ENCODE measurements around the gene ARID1B. TPM values are rescaled to one million over a fixed set of nuclear protein-coding genes. Genes with fewer than 3 reads are reported as not detected.

ARID1B gene
- total RNA-seq, 2 experiments from 2014 or later, result 90.1 to 164 TPM

GRCh38 chr6:156790711-156791319, 13.6 kb downstream of the ARID1B start:
- peaks cover 49% of the 10 kb centered on the region for H3K36me3 ChIP-seq (ENCODE audit: insufficient read depth, low read length)
- peaks cover 44% of the 10 kb centered on the region for H4K20me1 ChIP-seq (ENCODE audit: insufficient read depth, low read length)
- POLR2A ChIA-PET, result interaction anchor here (0.6 to 1.2 kb wide), 3 partner anchors 8 to 106 kb away, joined by 3 to 6 read pairs (median 3); no protein-coding TSS in a partner anchor
- H3K4me3 ChIP-seq (ENCODE audit: low read depth, low read length, poor library complexity, severe bottlenecking), result peak overlapping the region; percentile 32
- no TSS peak for BruUV-seq (replicated peaks)
- H3K4me2 ChIP-seq (ENCODE audit: low read length), result peak overlapping the region; percentile 78
- no peak overlapping the region for H2AFZ ChIP-seq (ENCODE audit: low read length)
- H3K9me2 ChIP-seq (ENCODE audit: insufficient read depth, low read length), result no peaks in the 10 kb centered on the region
- peaks cover 92% of the 10 kb centered on the region for H3K4me1 ChIP-seq (ENCODE audit: insufficient read depth, low read length, poor library complexity, severe bottlenecking)
- intact Hi-C loops (cut with micrococcal nuclease; ENCODE audit: unreplicated experiment), result no loop called here
- no peak for DNase-seq (ENCODE audit: low spot score)
- no peak for TF ChIP-seq EZH2phosphoT487 (IDR thresholded peaks at IDR 0.05; ENCODE audit: borderline replicate concordance, low read depth, low read length)
- TF ChIP-seq, protein P1, sequence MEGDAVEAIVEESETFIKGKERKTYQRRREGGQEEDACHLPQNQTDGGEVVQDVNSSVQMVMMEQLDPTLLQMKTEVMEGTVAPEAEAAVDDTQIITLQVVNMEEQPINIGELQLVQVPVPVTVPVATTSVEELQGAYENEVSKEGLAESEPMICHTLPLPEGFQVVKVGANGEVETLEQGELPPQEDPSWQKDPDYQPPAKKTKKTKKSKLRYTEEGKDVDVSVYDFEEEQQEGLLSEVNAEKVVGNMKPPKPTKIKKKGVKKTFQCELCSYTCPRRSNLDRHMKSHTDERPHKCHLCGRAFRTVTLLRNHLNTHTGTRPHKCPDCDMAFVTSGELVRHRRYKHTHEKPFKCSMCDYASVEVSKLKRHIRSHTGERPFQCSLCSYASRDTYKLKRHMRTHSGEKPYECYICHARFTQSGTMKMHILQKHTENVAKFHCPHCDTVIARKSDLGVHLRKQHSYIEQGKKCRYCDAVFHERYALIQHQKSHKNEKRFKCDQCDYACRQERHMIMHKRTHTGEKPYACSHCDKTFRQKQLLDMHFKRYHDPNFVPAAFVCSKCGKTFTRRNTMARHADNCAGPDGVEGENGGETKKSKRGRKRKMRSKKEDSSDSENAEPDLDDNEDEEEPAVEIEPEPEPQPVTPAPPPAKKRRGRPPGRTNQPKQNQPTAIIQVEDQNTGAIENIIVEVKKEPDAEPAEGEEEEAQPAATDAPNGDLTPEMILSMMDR (conservative IDR thresholded peaks at IDR 0.05; ENCODE audit: low read length), result no peak
- H3K27ac ChIP-seq (ENCODE audit: low read depth, low read length, poor library complexity, severe bottlenecking), result no peak overlapping the region
- no peaks in the 10 kb centered on the region for H3K9me3 ChIP-seq (ENCODE audit: low read length)
- CTCF ChIA-PET (ENCODE audit: unreplicated experiment), result interaction anchor here (1.1 kb wide), 1 partner anchor 151 kb away, joined by 3 read pairs; no protein-coding TSS in a partner anchor
- peaks cover 100% of the 10 kb centered on the region for H3K79me2 ChIP-seq (ENCODE audit: insufficient read depth, low read depth, low read length)

DNA sequence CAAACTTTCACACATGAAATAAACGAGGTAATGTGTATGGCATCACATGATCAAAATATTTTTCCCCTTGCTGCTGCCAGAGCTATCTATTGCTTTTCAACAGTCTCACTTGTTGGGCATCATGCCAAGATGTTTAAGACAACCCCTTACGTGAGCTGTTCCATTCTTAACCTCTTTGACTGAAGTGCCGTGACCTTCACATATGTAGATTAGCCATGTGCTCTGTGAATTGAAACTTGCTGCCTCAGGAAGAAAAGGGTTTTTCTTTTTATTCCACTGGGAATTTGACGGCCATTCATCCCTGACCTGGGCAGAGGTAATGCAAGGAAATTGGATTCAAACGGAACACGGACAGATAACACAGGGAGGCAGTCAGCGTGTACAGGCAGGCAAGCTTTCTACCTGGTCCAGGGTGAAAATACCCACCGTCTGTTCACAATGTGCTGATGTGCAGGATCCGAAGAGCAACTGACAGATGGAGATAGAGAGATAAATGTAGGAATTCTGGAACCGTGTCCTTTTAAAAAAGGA, 14.2 kb downstream of the ARID1B start:
- CTCF ChIA-PET (ENCODE audit: unreplicated experiment), result interaction anchor here (1.1 kb wide), 1 partner anchor 152 kb away, joined by 3 read pairs; no protein-coding TSS in a partner anchor
- Histone ChIP-seq H2AFZ (ENCODE audit: low read length) (no peak overlapping the region), H3K79me2 (ENCODE audit: insufficient read depth, low read depth, low read length) (peaks cover 100% of the 10 kb centered on the region), H3K27ac (ENCODE audit: low read depth, low read length, poor library complexity, severe bottlenecking) (peak overlapping the region; percentile 7), H4K20me1 (ENCODE audit: insufficient read depth, low read length) (peaks cover 44% of the 10 kb centered on the region), H3K4me3 (ENCODE audit: low read depth, low read length, poor library complexity, severe bottlenecking) (peak overlapping the region; percentile 32), H3K9me2 (ENCODE audit: insufficient read depth, low read length) (no peaks in the 10 kb centered on the region), H3K4me2 (ENCODE audit: low read length) (peak overlapping the region; percentile 78), H3K36me3 (ENCODE audit: insufficient read depth, low read length) (peaks cover 44% of the 10 kb centered on the region), H3K4me1 (ENCODE audit: insufficient read depth, low read length, poor library complexity, severe bottlenecking) (peaks cover 91% of the 10 kb centered on the region), H3K9me3 (ENCODE audit: low read length) (no peaks in the 10 kb centered on the region)
- POLR2A ChIA-PET, result interaction anchor here (0.6 to 1.6 kb wide), 4 partner anchors 9 to 105 kb away, joined by 3 to 15 read pairs (median 4); no protein-coding TSS in a partner anchor
- intact Hi-C loops (cut with micrococcal nuclease; ENCODE audit: unreplicated experiment), result no loop called here
- no peak for TF ChIP-seq EZH2phosphoT487 (IDR thresholded peaks at IDR 0.05; ENCODE audit: borderline replicate concordance, low read depth, low read length)
- DNase-seq (ENCODE audit: low spot score), result peak; percentile 80
- no TSS peak for BruUV-seq (replicated peaks)

DNA sequence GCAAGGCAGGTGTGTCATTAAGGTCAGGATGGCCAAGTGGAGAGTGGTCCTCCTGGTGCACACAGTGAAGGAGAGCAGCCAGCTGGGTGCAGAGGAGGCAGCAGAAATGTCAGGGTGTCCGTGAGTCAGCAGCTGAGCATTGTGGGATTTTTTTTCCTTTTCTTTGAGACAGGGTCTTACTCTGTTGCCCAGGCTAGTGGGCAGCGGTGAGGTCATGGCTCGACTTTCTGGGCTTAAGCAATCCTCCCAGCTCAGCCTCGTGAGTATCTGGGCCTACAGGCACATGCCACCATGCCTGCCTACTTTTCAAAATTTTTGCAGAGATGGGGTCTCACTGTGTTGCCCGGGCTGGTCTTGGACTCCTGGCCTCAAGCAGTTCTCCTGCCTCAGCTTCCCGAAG, 16.0 kb downstream of the ARID1B start:
- TF ChIP-seq EZH2phosphoT487 (IDR thresholded peaks at IDR 0.05; ENCODE audit: borderline replicate concordance, low read depth, low read length), result no peak
- TF ChIP-seq, protein P1 (conservative IDR thresholded peaks at IDR 0.05; ENCODE audit: low read length), result no peak
- BruUV-seq (replicated peaks), result no TSS peak
- H3K4me3 ChIP-seq (ENCODE audit: low read depth, low read length, poor library complexity, severe bottlenecking), result no peak overlapping the region
- peaks cover 38% of the 10 kb centered on the region for H3K36me3 ChIP-seq (ENCODE audit: insufficient read depth, low read length)
- ChIA-PET POLR2A (interaction anchor here (0.9 to 1.6 kb wide), 2 partner anchors 11 to 141 kb away, joined by 3 to 15 read pairs; no protein-coding TSS in a partner anchor), CTCF (ENCODE audit: unreplicated experiment) (no interaction called here)
- DNase-seq (ENCODE audit: low spot score), result no peak
- H3K9me2 ChIP-seq (ENCODE audit: insufficient read depth, low read length), result no peaks in the 10 kb centered on the region
- H3K4me1 ChIP-seq (ENCODE audit: insufficient read depth, low read length, poor library complexity, severe bottlenecking), result peaks cover 73% of the 10 kb centered on the region
- no peak overlapping the region for H2AFZ ChIP-seq (ENCODE audit: low read length)
- no peak overlapping the region for H3K4me2 ChIP-seq (ENCODE audit: low read length)
- H3K27ac ChIP-seq (ENCODE audit: low read depth, low read length, poor library complexity, severe bottlenecking), result no peak overlapping the region
- intact Hi-C loops (cut with micrococcal nuclease; ENCODE audit: unreplicated experiment), result no loop called here
- H3K79me2 ChIP-seq (ENCODE audit: insufficient read depth, low read depth, low read length), result peaks cover 93% of the 10 kb centered on the region
- no peaks in the 10 kb centered on the region for H3K9me3 ChIP-seq (ENCODE audit: low read length)
- peaks cover 35% of the 10 kb centered on the region for H4K20me1 ChIP-seq (ENCODE audit: insufficient read depth, low read length)

All from OCI-LY7 (cell line).